ENCODE measurements around the gene TSPAN9.

The TSPAN9 gene

GRCh38 chr12:3326850-3327780 lies 249.9 kb downstream of the TSPAN9 start:
- Histone ChIP-seq H3K4me1 (ENCODE audit: control insufficient read depth, low read length) (no peaks in the 10 kb centered on the region), H3K9me2 (replicated peaks; ENCODE audit: control insufficient read depth, low read length) (no peaks in the 10 kb centered on the region), H3K27ac (ENCODE audit: low read depth, low read length) (no peak overlapping the region), H3K79me2 (ENCODE audit: control insufficient read depth, low read length) (no peaks in the 10 kb centered on the region), H3K4me2 (ENCODE audit: low read length) (no peak overlapping the region), H3K27me3 (ENCODE audit: control insufficient read depth, low read length) (peaks cover 3% of the 10 kb centered on the region; the same call in 1 of the 2 replicates), H4K20me1 (ENCODE audit: control insufficient read depth, insufficient read depth, low read depth, low read length) (no peaks in the 10 kb centered on the region), H3F3A (ENCODE audit: control insufficient read depth, insufficient read depth) (no peaks in the 10 kb centered on the region), H3K9me3 (ENCODE audit: control insufficient read depth, insufficient read depth, low read length) (no peaks in the 10 kb centered on the region), H3K36me3 (ENCODE audit: control insufficient read depth, low read length) (no peaks in the 10 kb centered on the region), H3K4me3 (ENCODE audit: low read length) (no peak overlapping the region)
- TF ChIP-seq EZH2phosphoT487 (IDR thresholded peaks at IDR 0.05; ENCODE audit: borderline replicate concordance, low read length) (no peak), CTCF (IDR thresholded peaks at IDR 0.05; ENCODE audit: low read depth, low read length, poor library complexity, severe bottlenecking) (no peak)

- no peaks in the 10 kb centered on the region for H3K79me2 ChIP-seq (ENCODE audit: control insufficient read depth, low read length)
Observed at GRCh38 chr12:3328081-3328480, 250.9 kb downstream of the TSPAN9 start.

GRCh38 chr12:3328571-3328970 lies 251.4 kb downstream of the TSPAN9 start:
- H3K4me2 ChIP-seq (ENCODE audit: low read length): no peak overlapping the region
- H3K4me3 ChIP-seq (ENCODE audit: low read length): no peak overlapping the region
- H3K9me3 ChIP-seq (ENCODE audit: control insufficient read depth, insufficient read depth, low read length): no peaks in the 10 kb centered on the region
- no peaks in the 10 kb centered on the region for H3K36me3 ChIP-seq (ENCODE audit: control insufficient read depth, low read length)
- no peaks in the 10 kb centered on the region for H3F3A ChIP-seq (ENCODE audit: control insufficient read depth, insufficient read depth)
- H3K9me2 ChIP-seq (replicated peaks; ENCODE audit: control insufficient read depth, low read length): no peaks in the 10 kb centered on the region
- H4K20me1 ChIP-seq (ENCODE audit: control insufficient read depth, insufficient read depth, low read depth, low read length): no peaks in the 10 kb centered on the region
- H3K79me2 ChIP-seq (ENCODE audit: control insufficient read depth, low read length): no peaks in the 10 kb centered on the region
- TF ChIP-seq CTCF (IDR thresholded peaks at IDR 0.05; ENCODE audit: low read depth, low read length, poor library complexity, severe bottlenecking) (no peak), EZH2phosphoT487 (IDR thresholded peaks at IDR 0.05; ENCODE audit: borderline replicate concordance, low read length) (no peak)
- H3K27ac ChIP-seq (ENCODE audit: low read depth, low read length): no peak overlapping the region
- H3K27me3 ChIP-seq (ENCODE audit: control insufficient read depth, low read length): peaks cover 3% of the 10 kb centered on the region; the same call in 1 of the 2 replicates
- no peaks in the 10 kb centered on the region for H3K4me1 ChIP-seq (ENCODE audit: control insufficient read depth, low read length)

More at GRCh38 chr12:3328081-3328480, 250.9 kb downstream of the TSPAN9 start:
- TF ChIP-seq CTCF (IDR thresholded peaks at IDR 0.05; ENCODE audit: low read depth, low read length, poor library complexity, severe bottlenecking) (no peak), EZH2phosphoT487 (IDR thresholded peaks at IDR 0.05; ENCODE audit: borderline replicate concordance, low read length) (no peak)
- Histone ChIP-seq H4K20me1 (ENCODE audit: control insufficient read depth, insufficient read depth, low read depth, low read length) (no peaks in the 10 kb centered on the region), H3K9me3 (ENCODE audit: control insufficient read depth, insufficient read depth, low read length) (no peaks in the 10 kb centered on the region), H3K4me3 (ENCODE audit: low read length) (no peak overlapping the region), H3K36me3 (ENCODE audit: control insufficient read depth, low read length) (no peaks in the 10 kb centered on the region), H3K4me1 (ENCODE audit: control insufficient read depth, low read length) (no peaks in the 10 kb centered on the region), H3K27ac (ENCODE audit: low read depth, low read length) (no peak overlapping the region), H3K9me2 (replicated peaks; ENCODE audit: control insufficient read depth, low read length) (no peaks in the 10 kb centered on the region), H3K27me3 (ENCODE audit: control insufficient read depth, low read length) (peaks cover 3% of the 10 kb centered on the region; the same call in 1 of the 2 replicates), H3K4me2 (ENCODE audit: low read length) (no peak overlapping the region), H3F3A (ENCODE audit: control insufficient read depth, insufficient read depth) (no peaks in the 10 kb centered on the region)

Data from DOHH2 (cell line).